ENCODE data around the gene ARHGAP26. TPM values are rescaled to one million over a fixed set of nuclear protein-coding genes. Genes with fewer than 3 reads are reported as not detected.

The ARHGAP26 gene
- total RNA-seq, 4 donors from 2014 or later = 22.3 to 40.7 (median 28.2) TPM

- H3K4me1 ChIP-seq = peaks cover 6 to 41% (median 35%) of the 10 kb centered on the region in 4 donors
- no peak for DNase-seq (ENCODE audit: extremely low spot score)
- intact Hi-C loops (cut with DNase I) = no loop called here
- H3K9me3 ChIP-seq = no peaks in the 10 kb centered on the region
- 65% methylated on average over 3 of the region's 3 CpGs for WGBS
- H3K27ac ChIP-seq (replicated peaks in 1 of 4) = no peak overlapping the region
- TF ChIP-seq CTCF (IDR thresholded peaks at IDR 0.05) = no peak
- no peak for TF ChIP-seq EP300 (IDR thresholded peaks at IDR 0.05)
- TF ChIP-seq POLR2A (IDR thresholded peaks at IDR 0.05; ENCODE audit: low read depth) = no peak
- TF ChIP-seq POLR2AphosphoS5 (IDR thresholded peaks at IDR 0.05) = no peak
- no peaks in the 10 kb centered on the region for H3K36me3 ChIP-seq
- H3K27me3 ChIP-seq = no peaks in the 10 kb centered on the region
- no peak overlapping the region for H3K4me3 ChIP-seq
Observed at GRCh38 chr5:143231416-143231815, 461.2 kb downstream of the ARHGAP26 start.

- intact Hi-C loops (cut with DNase I) = no loop called here
- Histone ChIP-seq H3K4me1 (peaks cover 6 to 35% (median 28%) of the 10 kb centered on the region in 4 donors), H3K27me3 (no peaks in the 10 kb centered on the region), H3K9me3 (no peaks in the 10 kb centered on the region), H3K27ac (replicated peaks in 1 of 4) (no peak overlapping the region), H3K36me3 (no peaks in the 10 kb centered on the region), H3K4me3 (no peak overlapping the region)
- TF ChIP-seq POLR2A (IDR thresholded peaks at IDR 0.05; ENCODE audit: low read depth) = no peak
- TF ChIP-seq CTCF (IDR thresholded peaks at IDR 0.05) = no peak
- TF ChIP-seq POLR2AphosphoS5 (IDR thresholded peaks at IDR 0.05) = no peak
- TF ChIP-seq EP300 (IDR thresholded peaks at IDR 0.05) = no peak
- WGBS = 91% methylated on average over 7 of the region's 7 CpGs
- DNase-seq (ENCODE audit: extremely low spot score) = no peak
Observed at GRCh38 chr5:143231973-143232812, 462.0 kb downstream of the ARHGAP26 start.

GRCh38 chr5:143233031-143233430 is 462.9 kb downstream of the ARHGAP26 start:
- Histone ChIP-seq H3K9me3 (no peaks in the 10 kb centered on the region), H3K36me3 (no peaks in the 10 kb centered on the region), H3K4me3 (no peak overlapping the region), H3K4me1 (peaks cover 6 to 27% (median 22%) of the 10 kb centered on the region in 4 donors), H3K27ac (replicated peaks in 1 of 4) (no peak overlapping the region), H3K27me3 (no peaks in the 10 kb centered on the region)
- intact Hi-C loops (cut with DNase I) = no loop called here
- 50% methylated on average over 2 of the region's 2 CpGs for WGBS
- no peak for TF ChIP-seq EP300 (IDR thresholded peaks at IDR 0.05)
- no peak for TF ChIP-seq POLR2AphosphoS5 (IDR thresholded peaks at IDR 0.05)
- no peak for TF ChIP-seq CTCF (IDR thresholded peaks at IDR 0.05)
- no peak for TF ChIP-seq POLR2A (IDR thresholded peaks at IDR 0.05; ENCODE audit: low read depth)
- no peak for DNase-seq (ENCODE audit: extremely low spot score)

- H3K36me3 ChIP-seq = no peaks in the 10 kb centered on the region
- no peak overlapping the region for H3K27ac ChIP-seq (replicated peaks in 1 of 4)
- no peaks in the 10 kb centered on the region for H3K9me3 ChIP-seq
- WGBS = 81% methylated on average over 9 of the region's 9 CpGs
- H3K4me1 ChIP-seq = peaks cover 6 to 22% (median 18%) of the 10 kb centered on the region in 4 donors
- H3K4me3 ChIP-seq = no peak overlapping the region
- no peaks in the 10 kb centered on the region for H3K27me3 ChIP-seq
- DNase-seq (ENCODE audit: extremely low spot score) = no peak
- TF ChIP-seq CTCF (IDR thresholded peaks at IDR 0.05) (no peak), EP300 (IDR thresholded peaks at IDR 0.05) (no peak), POLR2A (IDR thresholded peaks at IDR 0.05; ENCODE audit: low read depth) (no peak), POLR2AphosphoS5 (IDR thresholded peaks at IDR 0.05) (no peak)
- intact Hi-C loops (cut with DNase I) = no loop called here
Observed at GRCh38 chr5:143234162-143234842, 464.1 kb downstream of the ARHGAP26 start.
